A204.1 (cell line): ENCODE measurements around the gene ACP2.
A peak's percentile ranks its signal among the peaks of the same experiment; 100 is the strongest.
"Not testable (repeated sequence)": the region's sequence is repeated elsewhere in the genome, so short reads cannot be mapped to it uniquely, and the experiment has no call there.

ENCODE experiments used
- FAIRE-seq: peaks from 2 replicates; lab custom pipeline; 2012; peaks lifted over from hg19 to GRCh38; lab: Jason Lieb, UNC

Gene ACP2

DNA sequence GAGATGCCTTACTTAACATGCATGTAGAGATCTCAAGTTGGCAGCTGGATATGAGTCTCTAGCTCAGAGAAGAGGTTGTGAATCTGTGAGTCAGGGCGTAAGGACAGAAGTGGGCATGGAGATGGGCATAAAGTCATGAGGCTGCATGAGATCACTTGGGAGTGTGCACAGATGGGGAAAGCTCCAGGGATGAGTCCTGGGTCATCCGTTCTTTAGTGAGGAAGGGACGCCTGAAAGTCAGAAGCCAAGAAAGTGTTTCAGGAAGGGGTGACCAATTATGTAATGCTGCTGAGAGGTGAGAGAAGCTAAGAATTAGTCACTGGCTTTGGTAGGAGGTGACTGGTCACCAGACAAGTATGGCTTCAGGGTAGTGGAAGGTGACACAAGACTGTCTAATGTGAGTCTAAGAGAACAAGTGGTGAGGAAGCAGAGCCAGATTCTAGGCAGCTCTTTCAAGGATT, 6.7 kb downstream of the ACP2 start:
- FAIRE-seq, result no peak

DNA sequence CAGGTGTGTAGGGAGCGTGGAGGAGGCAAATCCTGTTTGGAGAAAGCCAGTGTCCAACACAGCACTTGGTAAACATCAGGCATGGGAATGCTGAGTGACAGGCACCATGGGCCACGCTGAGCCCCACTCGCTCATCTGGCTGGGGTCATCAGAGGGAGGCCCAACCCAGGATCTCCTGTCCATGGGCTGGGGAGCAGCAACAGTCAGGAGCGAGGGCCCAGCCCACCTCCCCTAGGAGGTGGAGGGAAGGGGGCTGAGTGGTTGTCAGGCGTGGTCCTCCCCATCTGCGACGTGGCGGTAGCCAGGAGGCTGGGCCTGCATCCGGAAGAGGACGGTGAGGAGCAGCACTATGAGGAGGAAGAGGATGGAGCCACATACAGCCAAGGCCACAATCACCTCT, 8.8 kb downstream of the ACP2 start:
- no peak for FAIRE-seq

DNA sequence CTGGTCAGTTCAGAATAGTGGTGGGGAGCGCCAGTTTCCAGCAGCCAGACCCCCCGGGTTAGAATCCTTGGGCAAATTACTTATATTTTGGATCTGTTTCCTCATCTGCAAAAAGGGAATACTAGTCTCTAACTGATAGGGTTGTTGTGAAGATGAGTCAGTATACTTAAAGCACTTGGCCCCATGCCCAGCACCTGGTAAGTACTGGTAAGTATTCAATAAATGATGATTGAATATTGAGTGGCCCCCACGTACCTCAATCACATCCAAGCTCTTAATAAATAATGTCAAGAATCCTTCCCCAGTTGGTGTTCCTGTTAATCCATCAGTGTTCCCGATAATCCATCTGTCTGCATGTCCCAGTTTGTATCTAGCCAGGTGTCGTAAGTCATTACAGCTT, 12.1 kb downstream of the ACP2 start:
- no peak for FAIRE-seq

DNA sequence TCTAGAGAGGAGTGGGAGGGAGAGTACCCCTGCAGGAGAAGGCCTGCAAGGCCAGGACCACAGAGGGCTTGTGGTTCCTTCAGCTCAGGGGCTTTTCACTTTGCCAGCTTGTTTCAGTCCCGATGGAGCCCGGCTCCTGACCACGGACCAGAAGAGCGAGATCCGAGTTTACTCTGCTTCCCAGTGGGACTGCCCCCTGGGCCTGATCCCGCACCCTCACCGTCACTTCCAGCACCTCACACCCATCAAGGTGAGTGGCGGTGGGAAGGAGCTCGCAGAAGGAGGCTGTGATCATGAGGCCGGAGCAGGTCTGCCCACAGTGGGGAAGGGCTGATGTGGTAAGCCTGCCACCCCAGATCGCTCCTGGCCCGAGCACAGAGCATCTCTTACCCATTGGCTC, 13.5 kb downstream of the ACP2 start:
- no peak for FAIRE-seq

DNA sequence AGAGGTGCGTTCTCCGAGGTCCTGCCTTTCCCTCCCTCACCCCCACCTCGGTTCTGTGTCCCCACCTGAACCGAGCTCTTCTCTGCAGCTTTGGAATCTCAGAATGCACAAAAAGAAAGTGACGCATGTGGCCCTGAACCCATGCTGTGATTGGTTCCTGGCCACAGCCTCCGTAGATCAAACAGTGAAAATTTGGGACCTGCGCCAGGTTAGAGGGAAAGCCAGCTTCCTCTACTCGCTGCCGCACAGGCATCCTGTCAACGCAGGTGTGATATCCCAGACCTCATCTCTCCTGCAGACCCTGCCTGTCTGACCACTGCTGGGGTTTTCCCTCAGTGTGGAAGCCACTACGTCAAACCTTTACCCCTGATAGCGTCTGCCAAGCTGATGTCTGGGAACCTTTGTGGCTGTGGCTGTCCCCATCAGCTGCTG, 13.9 kb downstream of the ACP2 start:
- FAIRE-seq, result no peak

DNA sequence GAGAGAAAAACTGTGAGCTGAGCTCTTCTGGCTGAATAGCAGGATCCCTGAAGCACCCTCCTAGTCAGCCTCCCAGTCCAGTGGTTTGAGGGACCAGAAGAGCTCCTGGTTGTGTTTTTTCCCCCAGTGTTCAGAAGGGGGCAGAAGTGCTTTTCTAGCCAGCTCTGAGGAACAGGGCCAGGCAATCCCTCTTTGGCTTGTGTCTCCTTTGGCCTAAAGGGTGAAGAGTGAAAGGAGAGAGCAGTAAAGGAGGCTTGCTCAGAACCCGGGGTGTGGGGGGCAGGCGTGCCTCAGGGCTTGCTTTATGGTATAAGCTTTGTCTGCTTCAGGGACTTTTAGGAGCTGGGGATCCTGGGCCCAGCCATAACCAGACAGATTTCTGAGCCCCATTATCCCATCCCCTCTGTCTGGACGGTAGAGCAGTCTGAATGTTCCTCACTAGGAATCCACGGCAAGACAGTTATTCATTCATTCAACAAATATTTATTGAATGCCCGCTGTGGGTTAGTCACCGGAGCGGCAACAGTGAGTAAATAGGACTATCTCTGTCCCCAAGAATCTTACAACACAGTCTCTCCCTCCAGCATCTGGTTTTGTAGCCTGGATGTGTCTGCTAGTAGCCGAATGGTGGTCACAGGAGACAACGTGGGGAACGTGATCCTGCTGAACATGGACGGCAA, 14.5 kb downstream of the ACP2 start:
- no peak for FAIRE-seq

DNA sequence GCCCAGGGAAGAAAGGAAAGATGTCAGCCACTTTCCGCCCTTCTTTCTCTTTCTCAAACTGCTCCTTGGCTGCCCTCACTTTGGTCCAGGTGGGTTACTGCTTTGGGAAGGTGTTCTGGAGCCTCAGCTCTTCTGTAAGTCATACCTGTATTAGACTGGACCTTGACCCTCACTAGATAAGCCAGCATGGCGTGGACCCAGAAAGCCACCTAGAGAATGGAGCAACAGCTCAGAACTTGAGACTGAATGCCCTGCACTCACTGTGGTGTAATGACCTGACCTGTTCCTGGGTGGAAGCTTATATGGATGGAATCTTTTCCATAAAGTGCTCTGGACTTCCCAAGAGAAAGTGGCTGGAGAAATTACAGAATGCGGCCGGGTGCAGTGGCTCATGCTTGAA, 15.6 kb downstream of the ACP2 start:
- FAIRE-seq, result no peak

DNA sequence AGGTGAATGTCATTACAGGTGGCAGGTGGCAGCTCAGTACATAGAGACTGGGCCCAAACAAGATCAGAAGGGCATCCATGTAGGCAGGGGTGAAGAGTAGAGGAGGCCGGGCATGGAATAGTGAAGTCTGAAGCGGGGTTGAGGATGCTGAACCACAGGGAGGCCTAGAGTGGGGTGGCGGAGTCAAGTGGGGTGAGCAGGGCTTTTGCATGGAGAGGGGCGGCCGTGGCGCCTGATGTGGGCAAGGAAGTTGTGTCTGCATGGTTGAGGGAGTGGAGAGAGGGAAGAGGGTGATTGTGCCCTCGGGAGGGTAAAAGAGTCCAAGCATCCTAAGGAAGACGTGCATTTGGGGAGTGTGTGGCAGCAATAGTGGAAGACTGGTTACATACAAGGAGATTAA, 19.5 kb downstream of the ACP2 start:
- FAIRE-seq, result no peak

DNA sequence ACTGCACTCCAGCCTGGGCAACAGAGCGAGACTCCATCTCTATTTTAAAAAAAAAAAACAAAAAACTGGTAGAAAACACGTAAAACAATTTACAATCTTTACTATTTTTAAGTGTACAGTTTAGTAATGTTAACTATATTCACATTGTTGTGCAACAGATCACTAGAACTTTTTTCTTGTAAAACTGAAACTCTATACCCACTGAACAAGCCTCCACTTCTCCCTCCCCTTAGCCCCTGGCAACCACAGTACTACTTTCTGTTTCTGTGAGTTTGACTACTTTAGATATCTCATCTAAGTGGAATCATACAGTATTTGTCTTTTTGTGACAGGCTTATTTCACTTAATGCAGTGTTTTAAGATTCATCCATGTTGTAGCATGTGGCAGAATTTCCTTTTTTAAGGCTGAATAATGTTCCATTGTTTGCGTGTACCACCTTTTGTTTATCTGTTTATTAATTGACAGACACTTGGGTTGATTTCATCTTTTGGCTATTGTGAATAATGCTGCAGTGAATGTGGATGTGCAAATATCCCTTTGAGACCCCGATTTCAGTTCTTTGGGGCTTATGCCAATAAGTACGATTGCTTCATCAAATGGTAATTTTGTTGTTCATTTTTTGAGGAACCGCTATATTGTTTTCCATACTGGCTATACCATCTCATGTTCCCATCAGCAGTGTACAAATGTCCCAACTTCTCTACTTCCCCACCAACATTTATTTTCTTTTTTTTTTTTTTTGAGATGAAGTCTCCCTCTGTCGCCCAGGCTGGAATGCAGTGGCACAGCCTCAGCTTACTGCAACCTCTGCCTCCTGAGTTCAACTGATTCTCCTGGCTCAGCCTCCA, 22.8 kb downstream of the ACP2 start:
- FAIRE-seq, result no peak

DNA sequence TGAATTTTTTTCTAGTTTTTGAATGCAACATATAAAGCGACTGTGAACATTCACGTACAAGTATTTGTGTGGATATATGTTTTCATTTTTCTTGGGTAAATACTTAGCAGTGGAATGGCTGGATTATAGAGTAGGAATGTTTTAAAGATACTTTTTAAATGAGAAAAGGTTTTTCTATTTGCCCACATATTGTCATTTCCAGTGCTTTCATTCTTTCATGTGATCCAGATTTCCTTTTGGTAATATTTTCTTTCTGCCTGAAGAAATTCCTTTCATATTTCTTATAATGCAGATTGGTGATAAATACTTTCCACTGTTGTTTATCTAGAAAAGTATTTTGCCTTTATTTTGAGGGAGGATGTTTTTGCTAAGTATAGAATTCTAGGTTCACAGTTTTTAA, 25.9 kb downstream of the ACP2 start:
- FAIRE-seq, result no peak

DNA sequence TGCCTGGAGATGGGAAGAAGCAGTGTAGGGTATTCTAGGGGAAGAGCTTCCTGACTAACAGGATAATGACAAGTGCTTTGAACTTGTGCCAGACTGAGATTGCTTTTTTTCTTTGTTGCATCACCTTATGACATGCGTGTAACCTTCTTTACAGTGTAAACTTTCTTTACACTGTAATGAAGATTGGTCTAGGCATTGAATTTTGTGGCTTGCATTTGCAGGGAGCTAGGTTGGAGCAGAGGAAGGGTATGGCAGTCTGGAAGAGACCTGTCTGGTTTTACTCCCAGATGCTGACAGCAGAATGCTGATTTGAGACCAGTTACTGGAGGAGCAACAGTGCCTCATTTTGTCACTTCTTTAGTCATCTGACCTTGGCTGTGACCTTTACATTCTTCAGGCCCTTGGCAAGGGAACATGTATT, 28.2 kb downstream of the ACP2 start:
- no peak for FAIRE-seq

DNA sequence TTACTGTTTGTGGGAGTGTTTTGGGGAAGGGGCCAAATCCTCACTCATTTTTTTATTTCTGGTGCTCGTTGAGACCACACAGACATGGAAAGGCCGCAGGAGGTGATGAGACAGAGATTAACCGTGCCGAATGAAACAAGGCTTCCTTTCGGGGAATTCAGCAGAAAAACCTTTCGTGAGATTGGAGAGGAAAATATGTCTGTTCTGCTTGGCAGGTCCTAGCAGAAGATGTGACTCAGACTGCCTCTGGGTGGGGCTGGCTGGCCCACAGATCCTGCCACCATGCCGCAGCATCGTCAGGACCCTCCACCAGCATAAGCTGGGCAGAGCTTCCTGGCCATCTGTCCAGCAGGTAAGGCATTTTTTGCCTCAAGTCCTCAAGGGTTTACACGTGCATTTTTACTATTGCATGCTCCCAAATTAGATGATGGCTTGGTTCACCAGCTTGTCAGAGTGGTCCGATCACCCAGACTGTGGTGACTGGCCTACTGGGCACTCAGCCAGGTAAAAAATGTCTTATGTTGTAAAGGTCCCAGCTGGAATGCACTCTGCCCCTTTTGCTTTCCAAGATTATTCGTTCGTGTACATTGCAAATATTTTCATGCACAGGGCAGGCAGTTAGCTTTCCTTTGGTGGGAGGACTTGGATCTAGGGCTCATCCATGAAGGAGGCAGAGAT, 32.4 kb downstream of the ACP2 start:
- peak; percentile 58 for FAIRE-seq

DNA sequence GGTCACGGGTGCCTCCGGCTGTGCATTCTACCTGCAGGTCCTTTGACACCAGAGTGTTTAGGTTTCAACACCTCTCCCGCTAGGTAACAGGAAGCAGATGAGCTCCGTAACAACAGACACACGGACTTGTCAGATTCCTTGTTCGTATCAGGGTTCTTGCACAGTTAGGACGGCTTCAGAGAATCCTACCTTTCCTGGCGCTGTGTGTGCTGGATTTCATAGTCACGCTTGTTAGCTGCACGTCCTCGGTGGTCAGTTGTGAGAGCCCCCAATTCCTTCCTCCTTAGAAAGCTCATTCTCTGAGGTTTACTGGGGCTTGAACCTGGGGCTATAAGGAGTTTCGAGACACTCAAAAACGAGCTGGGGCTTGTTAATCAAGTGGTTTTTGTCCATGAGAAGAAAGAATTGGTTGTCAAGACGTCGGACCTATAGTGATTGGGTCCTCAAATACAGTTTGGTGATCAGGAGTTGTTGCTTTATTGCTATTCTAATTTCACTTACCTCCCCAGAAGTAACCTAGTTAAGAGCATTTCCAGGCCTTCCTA, 33.2 kb downstream of the ACP2 start:
- no peak for FAIRE-seq

DNA sequence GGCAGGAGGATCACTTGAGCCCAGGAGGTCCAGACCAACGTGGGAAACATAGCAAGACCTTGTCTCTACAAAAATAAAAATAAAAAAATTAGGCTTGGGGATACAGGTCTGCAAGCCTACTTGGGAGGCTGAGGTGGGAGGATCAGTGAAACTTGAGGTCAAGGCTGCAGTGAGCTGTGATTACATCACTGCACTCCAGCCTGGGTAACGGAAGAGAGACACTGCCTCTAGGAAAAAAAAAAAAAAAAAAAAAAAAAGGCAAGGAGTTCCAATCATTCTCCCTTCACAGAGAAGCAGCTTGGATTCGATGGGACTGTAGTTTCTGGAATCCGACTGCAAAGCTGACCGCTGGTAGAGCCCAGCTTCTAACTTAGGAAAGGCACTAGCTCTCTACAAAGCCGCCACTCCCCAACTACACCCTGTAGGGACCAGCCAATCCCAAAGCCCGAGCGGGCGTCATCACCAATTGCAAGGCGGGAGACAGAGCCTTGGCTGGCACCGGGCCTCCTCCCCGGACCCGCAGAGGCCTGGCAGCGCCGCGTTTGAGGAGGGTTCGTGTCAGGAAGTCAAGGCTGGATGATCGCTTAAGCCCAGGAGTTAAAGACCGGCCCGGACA, 34.6 kb downstream of the ACP2 start:
- peak; percentile 90 for FAIRE-seq

DNA sequence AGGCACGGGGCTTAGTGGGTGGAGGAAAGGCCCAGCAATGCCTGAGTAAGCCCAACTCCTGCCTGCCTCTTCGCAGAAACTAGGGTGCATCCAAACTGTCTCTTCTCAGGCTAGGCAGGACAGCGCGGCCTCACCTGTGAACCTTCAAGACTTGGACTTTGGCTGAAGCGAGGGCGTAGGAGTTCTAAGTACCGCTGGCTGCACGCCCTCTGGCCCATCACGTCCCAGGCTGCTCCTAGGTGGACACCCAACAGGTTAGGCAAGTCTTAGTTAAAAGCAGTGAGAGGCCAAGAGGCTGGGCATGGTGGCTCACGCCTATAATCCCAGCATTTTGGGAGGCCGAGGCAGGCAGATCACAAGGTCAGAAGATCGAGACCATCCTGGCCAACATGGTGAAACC, 35.7 kb downstream of the ACP2 start:
- no peak for FAIRE-seq

DNA sequence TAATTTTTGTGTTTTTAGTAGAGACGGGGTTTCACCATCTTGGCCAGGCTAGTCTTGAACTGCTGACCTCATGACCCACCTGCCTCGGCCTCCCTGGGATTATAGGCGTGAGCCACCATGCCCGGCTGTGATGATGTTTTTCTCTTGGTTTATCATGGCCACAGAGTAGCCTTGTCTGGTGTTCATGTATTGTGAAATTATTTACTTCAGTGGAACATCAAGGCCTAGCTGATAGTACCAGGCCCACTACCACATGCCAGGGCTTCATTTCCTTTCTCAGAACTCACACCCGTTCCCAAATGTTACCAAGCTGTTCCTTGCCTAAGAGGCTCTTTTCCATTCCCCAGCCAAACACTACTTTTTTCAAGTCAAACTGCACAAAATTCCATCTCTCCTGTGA, 40.0 kb downstream of the ACP2 start:
- FAIRE-seq, result no peak

DNA sequence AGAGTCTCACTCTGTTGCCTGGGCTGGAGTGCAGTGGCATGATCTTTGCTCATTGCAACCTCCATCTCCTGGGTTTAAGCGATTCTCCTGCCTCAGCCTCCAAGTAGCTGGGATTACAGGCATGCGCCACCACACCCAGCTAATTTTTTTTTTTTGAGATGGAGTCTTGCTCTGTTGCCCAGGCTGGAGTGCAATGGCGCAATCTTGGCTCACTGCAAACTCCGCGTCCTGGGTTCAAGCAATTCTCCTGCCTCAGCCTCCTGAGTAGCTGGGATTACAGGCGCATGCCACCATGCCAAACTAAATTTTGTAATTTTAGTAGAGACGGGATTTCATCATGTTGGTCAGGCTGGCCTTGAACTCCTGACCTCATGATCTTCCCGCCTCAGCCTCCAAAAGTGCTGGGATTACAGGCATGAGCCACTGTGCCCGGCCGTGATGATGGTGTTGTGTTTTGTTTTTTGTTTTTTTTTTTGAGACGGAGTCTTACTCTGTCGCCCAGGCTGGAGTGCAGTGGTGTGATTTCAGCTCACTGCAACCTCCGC, 40.5 kb downstream of the ACP2 start:
- FAIRE-seq, result not testable (repeated sequence)

DNA sequence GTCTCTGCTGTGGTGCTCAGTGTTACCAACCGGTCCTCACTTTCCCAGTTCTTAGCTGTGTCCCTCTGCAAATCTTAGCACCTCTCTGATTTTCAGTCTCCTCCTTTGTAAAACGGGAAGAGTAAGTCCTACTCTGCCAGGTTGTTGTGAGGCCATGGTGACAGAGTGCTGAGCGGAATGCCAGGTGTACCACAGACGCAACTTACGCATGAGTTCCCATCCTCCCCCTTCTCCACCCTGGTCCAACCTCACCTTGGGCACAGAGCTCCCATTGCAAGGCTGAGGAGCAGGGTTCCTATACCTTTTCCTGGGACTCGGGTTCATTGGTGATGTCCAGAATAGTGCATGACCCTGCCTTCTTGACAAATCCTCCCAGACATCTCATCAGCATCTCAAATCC, 41.2 kb downstream of the ACP2 start:
- FAIRE-seq, result no peak

DNA sequence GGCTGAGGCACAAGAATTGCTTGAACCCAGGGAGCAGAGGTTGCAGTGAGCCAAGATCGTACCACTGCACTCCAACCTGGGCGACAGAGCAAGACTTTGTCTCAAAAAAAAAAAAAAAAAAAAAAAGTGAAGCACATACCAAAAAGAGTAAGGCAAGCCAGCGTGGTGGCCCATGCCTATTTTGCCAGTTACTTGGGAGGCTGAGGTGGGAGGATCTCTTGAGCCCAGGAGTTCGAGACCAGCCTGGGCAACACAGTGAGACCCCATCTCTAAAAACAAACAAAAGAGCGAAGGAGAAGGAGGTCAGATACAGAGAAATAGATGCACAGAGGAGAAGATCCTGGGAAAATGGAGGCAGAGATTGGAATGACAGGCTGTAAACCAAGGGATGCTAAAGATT, 42.0 kb downstream of the ACP2 start:
- not testable (repeated sequence) for FAIRE-seq

DNA sequence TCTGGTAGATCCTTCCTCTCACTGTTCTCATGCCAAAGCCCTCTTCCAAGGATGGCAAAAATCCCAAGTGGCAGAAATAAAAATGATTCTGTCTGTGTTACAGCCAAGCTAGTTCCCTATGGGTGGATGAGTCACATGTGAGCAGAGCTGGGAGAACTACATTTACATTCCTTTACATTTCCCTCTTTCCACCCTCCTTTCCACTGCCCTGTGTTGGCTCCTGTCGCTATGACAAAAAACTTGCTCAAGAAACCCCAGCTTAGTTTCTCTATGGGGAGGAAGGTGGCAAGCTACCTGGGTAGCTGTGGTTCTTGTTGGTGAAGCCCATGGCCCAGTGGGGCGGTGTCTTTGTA, 44.0 kb downstream of the ACP2 start:
- FAIRE-seq, result no peak

DNA sequence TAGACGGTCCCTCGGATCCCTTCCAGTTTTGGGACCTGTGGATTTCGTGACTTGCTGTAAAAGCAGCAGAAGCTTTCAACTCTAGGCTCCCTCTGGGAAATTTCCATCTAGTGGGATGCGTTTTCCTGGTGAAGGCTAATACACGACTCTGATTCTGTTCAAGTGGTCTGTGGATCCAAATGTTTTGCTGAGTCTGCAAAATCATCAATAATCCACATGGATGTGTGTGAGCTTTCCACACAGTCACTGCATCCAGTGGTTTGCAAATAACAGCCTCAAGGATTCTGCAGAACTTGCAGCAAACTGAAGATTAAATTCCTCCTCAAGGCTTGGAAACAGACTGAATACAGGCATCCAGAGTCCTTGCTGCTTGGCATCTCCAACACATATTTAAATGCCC, 46.0 kb downstream of the ACP2 start:
- no peak for FAIRE-seq

DNA sequence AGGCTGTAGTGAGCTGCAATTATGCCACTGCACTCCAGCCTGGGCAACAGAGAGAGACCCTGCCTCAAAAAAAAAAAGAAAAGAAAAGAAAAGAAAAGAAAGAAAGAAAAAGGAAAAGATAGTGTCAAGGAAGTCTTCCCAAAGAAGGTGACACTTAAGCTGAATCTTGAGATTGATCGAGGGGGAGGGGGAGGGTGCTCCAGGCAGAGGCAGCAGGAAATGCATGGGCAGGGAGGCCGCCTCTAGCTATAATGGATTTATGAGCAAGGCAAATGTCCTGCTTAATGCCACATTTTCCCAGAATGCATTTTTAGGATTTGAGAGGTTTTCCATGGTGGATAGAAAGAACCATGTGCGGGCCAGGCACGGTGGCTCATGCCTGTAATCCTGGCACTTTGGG, 47.6 kb downstream of the ACP2 start:
- FAIRE-seq, result no peak
